ENCODE data around the gene HDLBP. TPM values are rescaled to one million over a fixed set of nuclear protein-coding genes. Genes with fewer than 3 reads are reported as not detected.

Gene HDLBP
- total RNA-seq, 4 donors from 2014 or later, result 303 to 490 (median 435) TPM

GRCh38 chr2:241255542-241256167 is 59.8 kb downstream of the HDLBP start:
- H3K36me3 ChIP-seq, result peaks cover 84 to 96% of the 10 kb centered on the region in 2 donors

DNA sequence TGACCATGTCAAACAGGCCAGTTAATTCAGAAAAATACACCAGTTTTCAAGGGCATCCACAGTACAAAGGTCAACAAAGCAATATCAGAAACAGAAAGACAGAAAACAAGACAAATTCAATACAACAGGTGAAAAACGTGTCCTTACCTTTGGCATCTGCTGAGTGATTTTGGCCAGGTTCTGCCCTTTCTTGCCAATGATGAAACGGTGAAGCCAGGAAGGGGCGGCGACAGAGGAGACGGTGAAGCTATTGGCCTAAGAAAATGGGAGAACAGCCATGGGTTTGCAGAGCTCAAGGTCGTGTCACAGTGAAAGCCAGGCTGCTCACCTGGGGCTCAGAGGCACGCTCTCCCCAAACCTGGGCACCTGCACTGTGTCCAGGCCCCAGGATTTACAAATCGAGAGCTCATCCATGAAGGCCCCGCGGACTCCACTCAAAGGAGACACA is 60.5 kb downstream of the HDLBP start:
- no peak overlapping the region for H3K4me3 ChIP-seq (replicated peaks in 1 of 3)
- H3K27ac ChIP-seq, result no peak overlapping the region
- no peaks in the 10 kb centered on the region for H3K4me1 ChIP-seq
- H3K27me3 ChIP-seq, result no peaks in the 10 kb centered on the region
- DNase-seq, result no peak
- intact Hi-C loops (cut with DNase I), result no loop called here
- H3K36me3 ChIP-seq, result peaks cover 84 to 96% of the 10 kb centered on the region in 2 donors
- no peaks in the 10 kb centered on the region for H3K9me3 ChIP-seq
- WGBS, 2 donors, result 91 to 93% methylated on average over 10 of the region's 10 CpGs
- no peak for TF ChIP-seq POLR2A (IDR thresholded peaks at IDR 0.05)
- TF ChIP-seq, protein P1, sequence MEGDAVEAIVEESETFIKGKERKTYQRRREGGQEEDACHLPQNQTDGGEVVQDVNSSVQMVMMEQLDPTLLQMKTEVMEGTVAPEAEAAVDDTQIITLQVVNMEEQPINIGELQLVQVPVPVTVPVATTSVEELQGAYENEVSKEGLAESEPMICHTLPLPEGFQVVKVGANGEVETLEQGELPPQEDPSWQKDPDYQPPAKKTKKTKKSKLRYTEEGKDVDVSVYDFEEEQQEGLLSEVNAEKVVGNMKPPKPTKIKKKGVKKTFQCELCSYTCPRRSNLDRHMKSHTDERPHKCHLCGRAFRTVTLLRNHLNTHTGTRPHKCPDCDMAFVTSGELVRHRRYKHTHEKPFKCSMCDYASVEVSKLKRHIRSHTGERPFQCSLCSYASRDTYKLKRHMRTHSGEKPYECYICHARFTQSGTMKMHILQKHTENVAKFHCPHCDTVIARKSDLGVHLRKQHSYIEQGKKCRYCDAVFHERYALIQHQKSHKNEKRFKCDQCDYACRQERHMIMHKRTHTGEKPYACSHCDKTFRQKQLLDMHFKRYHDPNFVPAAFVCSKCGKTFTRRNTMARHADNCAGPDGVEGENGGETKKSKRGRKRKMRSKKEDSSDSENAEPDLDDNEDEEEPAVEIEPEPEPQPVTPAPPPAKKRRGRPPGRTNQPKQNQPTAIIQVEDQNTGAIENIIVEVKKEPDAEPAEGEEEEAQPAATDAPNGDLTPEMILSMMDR (IDR thresholded peaks at IDR 0.05), result no peak

More at GRCh38 chr2:241255542-241256167, 59.8 kb downstream of the HDLBP start:
- Histone ChIP-seq H3K4me1 (no peaks in the 10 kb centered on the region), H3K9me3 (no peaks in the 10 kb centered on the region), H3K4me3 (replicated peaks in 1 of 3) (no peak overlapping the region), H3K27me3 (no peaks in the 10 kb centered on the region), H3K27ac (no peak overlapping the region)
- WGBS, 2 donors, result 94 to 96% methylated on average over 13 of the region's 13 CpGs
- no peak for DNase-seq
- TF ChIP-seq, protein P1 (IDR thresholded peaks at IDR 0.05), result no peak
- no peak for TF ChIP-seq POLR2A (IDR thresholded peaks at IDR 0.05)
- intact Hi-C loops (cut with DNase I), result no loop called here

DNA sequence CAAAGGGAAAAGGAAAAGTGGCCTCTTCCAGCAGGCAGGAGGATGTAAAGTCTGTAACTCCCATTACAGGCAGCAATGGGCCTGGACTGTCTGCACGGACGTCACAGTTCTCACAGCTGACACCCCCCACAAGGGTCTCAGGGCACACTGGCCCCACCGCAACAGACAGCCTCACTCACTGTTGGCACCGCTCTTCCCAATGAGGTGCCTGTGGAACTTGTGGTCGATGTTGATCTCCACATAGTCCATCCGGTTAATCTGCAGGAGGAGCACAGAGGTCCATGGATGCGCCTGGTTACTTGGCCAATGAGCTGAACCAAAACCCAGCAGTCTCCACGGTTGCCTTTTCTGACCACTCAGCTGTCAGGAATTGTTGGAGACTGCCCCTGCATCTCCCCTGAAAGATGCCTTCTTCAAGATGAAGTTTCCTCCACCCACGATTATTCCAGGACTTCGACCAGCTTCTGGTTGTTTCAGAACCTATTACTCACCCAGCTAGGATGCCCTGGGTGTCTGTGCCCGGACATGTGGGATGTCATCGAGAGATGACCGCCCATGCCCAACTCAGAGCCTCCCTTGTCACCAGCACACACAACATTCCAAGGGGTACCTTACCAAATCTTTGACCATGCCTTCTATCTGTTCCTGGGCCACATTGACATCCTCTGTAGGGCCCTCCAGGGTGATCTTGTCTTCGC is 62.5 kb downstream of the HDLBP start:
- Histone ChIP-seq H3K4me3 (replicated peaks in 1 of 3) (no peak overlapping the region), H3K27ac (no peak overlapping the region), H3K4me1 (no peaks in the 10 kb centered on the region), H3K36me3 (peaks cover 93 to 98% of the 10 kb centered on the region in 2 donors), H3K9me3 (no peaks in the 10 kb centered on the region), H3K27me3 (no peaks in the 10 kb centered on the region)
- intact Hi-C loops (cut with DNase I), result no loop called here
- no peak for TF ChIP-seq POLR2A (IDR thresholded peaks at IDR 0.05)
- TF ChIP-seq, protein P1 (IDR thresholded peaks at IDR 0.05), result no peak
- 92 to 94% methylated on average over 9 to 14 of the region's 14 CpGs for WGBS, 2 donors
- no peak for DNase-seq

GRCh38 chr2:241249654-241250053 is 65.8 kb downstream of the HDLBP start:
- Histone ChIP-seq H3K36me3 (peaks cover 99 to 100% of the 10 kb centered on the region in 2 donors), H3K4me3 (replicated peaks in 1 of 3) (no peak overlapping the region), H3K27me3 (no peaks in the 10 kb centered on the region), H3K4me1 (no peaks in the 10 kb centered on the region), H3K9me3 (no peaks in the 10 kb centered on the region), H3K27ac (no peak overlapping the region)
- DNase-seq, result no peak
- intact Hi-C loops (cut with DNase I), result no loop called here
- TF ChIP-seq POLR2A (IDR thresholded peaks at IDR 0.05), result no peak
- TF ChIP-seq, protein P1 (IDR thresholded peaks at IDR 0.05), result no peak
- 91 to 99% methylated on average over 14 of the region's 14 CpGs for WGBS, 2 donors

DNA sequence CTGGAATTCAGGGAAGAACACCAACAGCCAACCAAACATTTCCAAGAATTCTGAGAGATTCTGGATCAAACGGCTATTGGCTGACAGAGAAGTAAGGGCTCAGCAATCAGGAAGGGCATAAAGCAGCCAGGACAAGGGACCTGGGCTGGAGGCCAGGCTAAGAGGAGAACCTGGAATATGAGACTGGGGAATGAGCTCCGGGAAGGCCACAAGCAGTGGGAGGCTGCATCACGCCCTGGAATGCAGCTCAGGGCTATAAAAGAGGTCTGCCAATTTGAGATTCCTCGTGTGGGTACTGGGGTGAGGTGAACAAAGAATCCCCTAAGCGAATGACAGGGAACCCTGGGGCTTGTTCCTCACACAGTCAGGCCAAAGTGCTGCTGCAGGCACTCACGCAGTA is 66.6 kb downstream of the HDLBP start:
- Histone ChIP-seq H3K27me3 (no peaks in the 10 kb centered on the region), H3K9me3 (no peaks in the 10 kb centered on the region), H3K36me3 (peaks cover 98 to 99% of the 10 kb centered on the region in 2 donors), H3K4me3 (replicated peaks in 1 of 3) (no peak overlapping the region), H3K4me1 (no peaks in the 10 kb centered on the region), H3K27ac (no peak overlapping the region)
- whole genome bisulfite sequencing, 2 donors, result 89 to 93% methylated on average over 6 of the region's 6 CpGs
- no peak for DNase-seq
- no peak for TF ChIP-seq POLR2A (IDR thresholded peaks at IDR 0.05)
- TF ChIP-seq, protein P1 (IDR thresholded peaks at IDR 0.05), result no peak
- intact Hi-C loops (cut with DNase I), result no loop called here
